HG03066 (cell line): ENCODE results near the gene NEUROD1.
A peak's percentile ranks its signal among the peaks of the same experiment; 100 is the strongest.

Experiments used
- ATAC-seq: cut with Tn5 transposase; IDR thresholded peaks from one replicate; pipeline ENCODE4 v1.9.1; 2021; ENCODE audit warnings: low read depth; ENCODE audit not compliant: unreplicated experiment

NEUROD1 gene

GRCh38 chr2:181680937-181681811 lies 857 bp upstream of the NEUROD1 start:
- no peak for ATAC-seq

- no peak for ATAC-seq
These were observed 755 bp downstream of the NEUROD1 start for GRCh38 chr2:181679544-181679979.

- ATAC-seq: no peak
These were observed 1.3 kb downstream of the NEUROD1 start for GRCh38 chr2:181678861-181679543.

- ATAC-seq: peak; percentile 60
These were observed 2.3 kb downstream of the NEUROD1 start for GRCh38 chr2:181677912-181678586.

GRCh38 chr2:181675254-181675653 lies 5.1 kb downstream of the NEUROD1 start:
- ATAC-seq: no peak

- no peak for ATAC-seq
These were observed 5.9 kb downstream of the NEUROD1 start for GRCh38 chr2:181674461-181674860.

- no peak for ATAC-seq
These were observed 7.1 kb downstream of the NEUROD1 start for GRCh38 chr2:181673173-181673572.

GRCh38 chr2:181672255-181673008 lies 7.9 kb downstream of the NEUROD1 start:
- peak; percentile 88 for ATAC-seq

GRCh38 chr2:181670632-181671031 lies 9.7 kb downstream of the NEUROD1 start:
- no peak for ATAC-seq

- no peak for ATAC-seq
These were observed 13.1 kb downstream of the NEUROD1 start for GRCh38 chr2:181667234-181667633.

GRCh38 chr2:181662287-181662686 lies 18.0 kb downstream of the NEUROD1 start:
- no peak for ATAC-seq

GRCh38 chr2:181660181-181660580 lies 20.1 kb downstream of the NEUROD1 start:
- no peak for ATAC-seq

GRCh38 chr2:181658444-181658843 lies 21.9 kb downstream of the NEUROD1 start:
- no peak for ATAC-seq

- no peak for ATAC-seq
These were observed 22.9 kb downstream of the NEUROD1 start for GRCh38 chr2:181657379-181657778.

- peak; percentile 92 for ATAC-seq
These were observed 23.6 kb downstream of the NEUROD1 start, which contains the start of gene CERKL for GRCh38 chr2:181656450-181657291. TSS of gene CERKL (minus strand) at chr2:181657105. CDS start at chr2:181657006, 99 bp downstream.

GRCh38 chr2:181655519-181655918 lies 24.8 kb downstream of the NEUROD1 start:
- no peak for ATAC-seq

- no peak for ATAC-seq
These were observed 30.8 kb downstream of the NEUROD1 start for GRCh38 chr2:181649436-181649979.

- no peak for ATAC-seq
These were observed 31.7 kb downstream of the NEUROD1 start for GRCh38 chr2:181648478-181649155.
